ENCODE data around the gene SLC48A1. TPM values are rescaled to one million over a fixed set of nuclear protein-coding genes. Genes with fewer than 3 reads are reported as not detected.

Gene SLC48A1
- total and polyA plus RNA-seq, 2 experiments from 2014 or later, result 26.2 to 29.2 TPM

GRCh38 chr12:47751561-47751960 is 21.5 kb upstream of the SLC48A1 start:
- TF ChIP-seq CTCF (IDR thresholded peaks at IDR 0.05; ENCODE audit: low read depth, low read length), result no peak
- Histone ChIP-seq H3K4me1 (ENCODE audit: low read depth) (no peaks in the 10 kb centered on the region), H3K27ac (no peak overlapping the region), H3K9me3 (ENCODE audit: low read depth) (no peaks in the 10 kb centered on the region), H3K4me3 (no peak overlapping the region), H3K27me3 (no peaks in the 10 kb centered on the region), H3K36me3 (no peaks in the 10 kb centered on the region)
- no peak for DNase-seq (ENCODE audit: low read depth in 1 of 2, low spot score in 1 of 2)

GRCh38 chr12:47752121-47752520 is 20.9 kb upstream of the SLC48A1 start:
- TF ChIP-seq CTCF (IDR thresholded peaks at IDR 0.05; ENCODE audit: low read depth, low read length), result no peak
- no peak for DNase-seq (ENCODE audit: low read depth in 1 of 2, low spot score in 1 of 2)
- no peak overlapping the region for H3K27ac ChIP-seq
- no peak overlapping the region for H3K4me3 ChIP-seq
- H3K9me3 ChIP-seq (ENCODE audit: low read depth), result no peaks in the 10 kb centered on the region
- no peaks in the 10 kb centered on the region for H3K36me3 ChIP-seq
- H3K27me3 ChIP-seq, result no peaks in the 10 kb centered on the region
- no peaks in the 10 kb centered on the region for H3K4me1 ChIP-seq (ENCODE audit: low read depth)

- H3K4me1 ChIP-seq (ENCODE audit: low read depth), result no peaks in the 10 kb centered on the region
- H3K27ac ChIP-seq, result no peak overlapping the region
- DNase-seq (ENCODE audit: low read depth in 1 of 2, low spot score in 1 of 2), result no peak
- no peaks in the 10 kb centered on the region for H3K27me3 ChIP-seq
- no peak for TF ChIP-seq CTCF (IDR thresholded peaks at IDR 0.05; ENCODE audit: low read depth, low read length)
- H3K4me3 ChIP-seq, result no peak overlapping the region
- H3K9me3 ChIP-seq (ENCODE audit: low read depth), result no peaks in the 10 kb centered on the region
- H3K36me3 ChIP-seq, result no peaks in the 10 kb centered on the region
Measured at GRCh38 chr12:47752552-47752951, 20.5 kb upstream of the SLC48A1 start.

DNA sequence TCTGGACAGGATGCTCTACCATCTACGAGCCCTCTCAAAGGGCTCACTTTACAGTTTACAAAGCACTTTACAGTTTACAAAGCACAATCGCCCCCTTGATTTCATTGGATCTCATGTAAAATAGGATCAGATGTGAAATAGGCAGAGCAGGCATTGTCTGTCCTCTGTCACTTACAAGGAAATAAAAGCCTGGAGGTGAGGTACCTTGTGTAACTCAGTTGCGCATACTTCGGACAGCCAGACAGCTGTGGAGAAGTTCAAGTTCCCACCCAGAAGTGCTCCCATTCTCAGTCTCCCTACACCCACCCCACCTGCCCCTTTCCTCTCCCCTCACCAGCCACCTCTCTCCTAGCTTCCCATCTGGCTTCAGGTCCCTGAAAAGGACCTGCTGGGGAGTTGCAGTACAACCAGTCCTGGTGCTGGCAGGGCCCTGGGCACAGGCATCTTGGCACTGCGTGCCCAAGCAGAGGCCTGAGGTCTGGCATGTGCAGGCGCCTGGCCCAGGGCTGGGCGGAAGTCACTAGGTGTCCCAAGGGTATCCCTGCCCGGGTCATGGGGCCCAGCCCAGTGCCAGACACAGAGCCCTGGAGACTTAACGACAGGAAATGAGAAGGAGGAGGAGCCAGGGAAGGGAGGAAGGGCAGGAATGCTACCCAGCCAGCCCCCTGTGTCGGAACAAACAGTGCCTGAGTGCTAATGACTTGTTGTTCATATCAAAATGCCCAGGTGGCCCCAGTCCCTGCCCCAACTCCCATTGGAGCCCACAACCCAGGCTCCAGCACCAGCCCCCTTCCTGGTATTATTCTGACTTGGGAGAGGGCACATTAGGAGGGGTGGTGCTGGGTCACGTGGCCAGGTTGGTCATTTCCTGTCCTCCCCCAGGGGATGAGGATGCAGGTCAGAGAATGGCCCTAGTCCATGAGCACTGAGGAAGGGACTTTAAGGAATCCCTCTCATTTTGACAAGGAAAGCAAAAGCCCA is 19.7 kb upstream of the SLC48A1 start:
- no peaks in the 10 kb centered on the region for H3K27me3 ChIP-seq
- no peaks in the 10 kb centered on the region for H3K4me1 ChIP-seq (ENCODE audit: low read depth)
- no peaks in the 10 kb centered on the region for H3K9me3 ChIP-seq (ENCODE audit: low read depth)
- no peak overlapping the region for H3K27ac ChIP-seq
- peak in 1 of 2 donors; percentile 31 for DNase-seq (ENCODE audit: low read depth in 1 of 2, low spot score in 1 of 2)
- TF ChIP-seq CTCF (IDR thresholded peaks at IDR 0.05; ENCODE audit: low read depth, low read length), result no peak
- H3K4me3 ChIP-seq, result no peak overlapping the region
- no peaks in the 10 kb centered on the region for H3K36me3 ChIP-seq

- H3K9me3 ChIP-seq (ENCODE audit: low read depth), result no peaks in the 10 kb centered on the region
- H3K27me3 ChIP-seq, result no peaks in the 10 kb centered on the region
- H3K4me1 ChIP-seq (ENCODE audit: low read depth), result no peaks in the 10 kb centered on the region
- no peaks in the 10 kb centered on the region for H3K36me3 ChIP-seq
- DNase-seq (ENCODE audit: low read depth in 1 of 2, low spot score in 1 of 2), result no peak
- H3K4me3 ChIP-seq, result no peak overlapping the region
- no peak for TF ChIP-seq CTCF (IDR thresholded peaks at IDR 0.05; ENCODE audit: low read depth, low read length)
- no peak overlapping the region for H3K27ac ChIP-seq
Measured at GRCh38 chr12:47754126-47754525, 18.9 kb upstream of the SLC48A1 start.
